GM21360 (cell line): ENCODE results near the gene C1orf74.

ENCODE experiments used
- ATAC-seq: cut with Tn5 transposase; IDR thresholded peaks from one replicate; pipeline ENCODE4 v1.9.1; 2021; ENCODE audit warnings: mild to moderate bottlenecking, moderate library complexity; ENCODE audit not compliant: unreplicated experiment

C1orf74 gene

DNA sequence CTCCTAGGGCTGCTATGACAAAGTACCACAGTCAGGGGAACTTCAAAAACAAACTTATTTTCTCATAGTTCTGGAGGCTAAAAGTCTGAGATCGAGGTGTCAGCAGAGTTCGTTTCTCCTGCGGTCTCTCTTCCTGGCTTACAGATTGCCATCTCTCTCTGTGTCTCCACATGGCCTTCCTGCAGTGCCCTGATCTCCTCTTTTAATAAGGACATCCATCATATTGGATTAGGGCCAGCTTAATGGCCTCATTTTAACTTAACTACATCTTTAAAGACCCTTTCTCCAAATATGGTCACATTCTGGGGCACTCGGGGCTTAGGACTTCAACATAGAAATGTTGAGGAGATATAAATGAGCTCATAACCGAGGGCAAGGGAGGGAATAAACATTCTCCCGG, 12.2 kb downstream of the C1orf74 start:
- no peak for ATAC-seq

GRCh38 chr1:209770636-209771415, 13.5 kb downstream of the C1orf74 start:
- ATAC-seq: no peak

- no peak for ATAC-seq
These were observed 14.4 kb downstream of the C1orf74 start for GRCh38 chr1:209769971-209770370.

DNA sequence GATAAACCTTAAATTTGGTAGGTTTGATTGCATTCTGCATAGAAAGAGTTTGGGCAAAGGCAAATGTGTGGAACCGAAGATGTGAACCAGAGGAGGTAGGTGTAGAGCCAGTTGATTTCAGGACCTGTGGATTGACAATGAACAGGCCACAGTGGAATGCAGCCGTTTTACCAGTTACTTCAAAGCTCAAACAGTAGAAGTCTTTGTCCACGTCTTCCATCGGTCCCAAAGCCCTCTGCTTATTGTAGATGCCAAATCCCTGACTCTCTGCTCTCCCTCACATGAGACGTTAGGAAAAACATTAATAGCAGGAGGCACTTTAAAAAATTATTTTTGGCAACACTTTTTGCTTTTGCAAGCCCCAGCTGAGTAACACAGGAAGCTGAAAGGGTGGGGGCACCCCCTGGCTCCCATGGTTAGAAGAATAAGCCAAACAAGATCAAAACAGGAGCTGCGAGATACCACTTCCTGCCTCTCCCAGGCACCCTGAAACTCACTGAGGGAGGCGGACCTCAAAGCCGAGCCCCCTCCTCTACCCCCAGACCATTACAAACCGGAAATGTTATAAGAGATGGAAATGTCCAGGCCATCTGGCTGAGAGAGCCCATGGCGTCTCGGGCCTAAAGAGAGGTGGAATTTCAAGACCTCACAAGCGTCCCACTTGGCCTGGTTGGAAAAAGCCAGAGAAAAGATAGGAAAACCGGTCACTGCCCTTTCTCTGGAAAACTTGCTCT, 15.0 kb downstream of the C1orf74 start:
- ATAC-seq: peak; percentile 74

DNA sequence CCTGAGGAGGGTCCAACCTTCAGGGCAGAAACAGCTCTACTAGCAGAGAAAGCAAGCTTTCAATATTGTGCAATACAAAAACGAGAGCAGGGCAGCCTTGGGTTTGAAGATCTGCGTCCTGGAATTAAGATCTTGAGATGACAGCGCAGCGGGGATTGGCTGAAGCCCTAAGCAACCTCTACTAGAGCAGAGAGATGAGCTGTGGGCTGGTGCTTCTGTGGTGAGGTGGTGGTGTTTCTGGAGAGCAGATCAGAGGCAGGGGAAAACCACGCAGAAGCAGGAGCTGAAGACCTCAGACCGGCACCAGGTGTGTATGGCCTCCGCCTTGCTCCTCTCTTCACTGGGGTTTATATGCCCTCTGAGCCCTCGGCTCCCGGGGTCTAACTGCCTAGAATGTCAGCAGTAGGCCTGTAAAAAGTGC, 16.0 kb downstream of the C1orf74 start:
- peak; percentile 89 for ATAC-seq

GRCh38 chr1:209767706-209768105, 16.7 kb downstream of the C1orf74 start:
- no peak for ATAC-seq

GRCh38 chr1:209767096-209767495, 17.3 kb downstream of the C1orf74 start:
- ATAC-seq: no peak

GRCh38 chr1:209766051-209766450, 18.3 kb downstream of the C1orf74 start:
- no peak for ATAC-seq

- ATAC-seq: no peak
These were observed 23.2 kb downstream of the C1orf74 start for GRCh38 chr1:209761011-209761635.

GRCh38 chr1:209759829-209760359, 24.5 kb downstream of the C1orf74 start:
- ATAC-seq: no peak

DNA sequence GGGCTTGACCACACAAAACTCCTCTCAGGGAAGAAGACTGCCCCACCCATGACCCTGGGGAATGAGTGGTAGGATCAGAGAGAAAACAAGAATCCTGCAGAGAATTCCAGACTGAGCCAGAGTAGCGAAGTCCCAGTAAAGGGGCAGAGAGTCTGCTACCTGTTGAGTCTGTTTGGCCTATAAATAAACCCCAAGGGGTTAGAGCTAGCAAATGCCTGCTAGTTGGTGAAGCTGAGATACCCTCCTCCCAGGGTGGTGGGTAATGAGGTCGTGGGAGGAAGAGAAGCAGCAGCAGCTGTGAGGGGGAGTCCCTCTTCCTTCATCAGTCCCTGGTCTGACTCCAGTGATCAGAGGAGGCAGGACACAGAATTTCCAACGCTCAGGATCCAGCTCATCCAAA, 26.0 kb downstream of the C1orf74 start:
- no peak for ATAC-seq

DNA sequence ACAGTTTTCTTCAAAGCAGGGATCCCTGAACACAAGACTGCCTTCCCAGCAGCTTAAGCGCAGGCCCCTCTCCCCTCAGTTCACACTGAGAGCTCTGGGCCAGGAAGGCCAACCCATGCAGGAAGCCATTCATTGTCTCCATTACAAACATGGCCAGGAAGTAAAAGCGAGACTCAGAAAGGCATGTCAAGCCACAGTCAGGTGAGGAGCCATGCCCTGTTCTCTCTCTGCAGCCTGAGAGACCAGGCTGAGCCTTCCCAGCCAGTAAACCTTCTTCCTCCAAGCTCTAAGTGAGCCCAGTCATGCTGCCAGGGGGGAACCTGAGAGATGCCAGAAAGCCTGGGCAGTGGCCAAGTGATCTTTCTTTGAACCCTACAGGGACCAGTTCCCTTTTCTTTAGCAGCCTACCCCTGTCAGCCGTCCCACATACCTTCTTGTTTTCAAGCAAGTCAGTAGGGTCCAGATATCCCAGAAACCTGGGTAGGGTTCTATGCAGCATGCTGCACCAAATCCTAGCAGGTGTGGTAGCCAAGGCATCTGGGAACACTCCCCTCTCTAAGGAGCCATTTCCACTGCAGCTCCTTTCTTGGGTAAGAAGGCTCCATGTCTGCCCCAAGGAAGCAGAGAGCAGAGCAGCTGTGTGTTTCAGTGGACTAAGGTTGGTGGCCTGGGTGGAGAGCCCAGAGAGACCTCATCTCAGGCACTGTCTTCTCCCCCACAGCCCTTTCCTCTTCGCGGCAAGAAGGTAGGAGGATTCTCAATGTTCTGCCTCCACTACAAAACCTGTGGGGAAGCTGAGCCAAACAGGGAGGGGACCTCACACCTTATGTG, 27.5 kb downstream of the C1orf74 start:
- peak; percentile 27 for ATAC-seq

GRCh38 chr1:209755926-209756614, 28.3 kb downstream of the C1orf74 start, which contains the start of gene TRAF3IP3:
TSS of gene TRAF3IP3 (plus strand) at chr1:209756053. CDS start at chr1:209760040, 3,987 bp downstream.
- ATAC-seq: peak; percentile 75

GRCh38 chr1:209755256-209755655, 29.1 kb downstream of the C1orf74 start:
- ATAC-seq: no peak

DNA sequence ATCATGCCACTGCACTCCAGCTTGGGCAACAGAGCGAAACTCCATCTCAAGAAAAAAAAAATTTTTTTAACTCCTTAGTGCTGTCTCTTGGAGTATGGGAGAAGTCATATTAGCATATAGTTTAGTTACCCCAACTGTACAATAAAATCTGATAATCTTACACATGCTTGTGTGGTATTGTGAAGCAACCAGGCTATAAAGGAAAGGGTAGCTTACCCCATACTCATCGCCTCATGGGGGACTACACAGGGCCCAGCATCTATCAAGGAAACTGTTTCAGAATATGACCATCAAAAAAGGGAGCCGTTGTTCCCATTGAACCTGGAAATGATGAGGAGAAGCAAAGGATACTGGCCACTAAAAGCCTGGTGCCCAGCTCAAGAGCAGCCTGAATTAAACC, 31.5 kb downstream of the C1orf74 start:
- ATAC-seq: no peak

- peak; percentile 56 for ATAC-seq
These were observed 32.6 kb downstream of the C1orf74 start for GRCh38 chr1:209751627-209752231.

DNA sequence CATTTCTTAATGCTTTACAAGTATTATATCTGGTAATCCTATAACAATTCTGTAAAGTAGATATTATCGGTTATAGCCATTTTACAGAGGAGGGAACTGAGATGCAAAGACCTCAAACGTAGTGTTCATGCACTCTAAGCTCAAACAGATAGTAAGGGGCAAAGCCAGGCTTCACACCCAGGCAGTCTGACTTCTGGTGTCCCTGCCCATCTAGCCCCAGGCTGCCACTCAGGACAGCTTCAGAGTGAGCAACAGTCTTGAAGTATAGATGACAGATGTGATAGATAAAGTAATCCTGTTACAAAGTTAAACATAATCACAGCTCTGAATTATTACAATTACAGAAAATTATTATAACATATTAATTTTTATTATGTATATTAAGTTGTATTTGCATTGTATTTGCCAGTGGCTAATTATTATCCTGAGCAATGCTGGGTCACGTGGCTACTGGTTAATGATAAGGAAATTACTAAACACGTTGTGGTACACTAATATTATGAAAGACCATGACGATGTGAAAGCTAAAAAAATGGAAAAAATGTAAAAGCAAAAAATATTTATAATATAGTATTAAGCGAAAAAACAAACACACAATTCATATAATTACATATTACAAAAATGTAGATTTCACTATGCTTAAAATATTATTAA, 34.6 kb downstream of the C1orf74 start:
- no peak for ATAC-seq

- no peak for ATAC-seq
These were observed 35.2 kb downstream of the C1orf74 start for GRCh38 chr1:209749205-209749604.

DNA sequence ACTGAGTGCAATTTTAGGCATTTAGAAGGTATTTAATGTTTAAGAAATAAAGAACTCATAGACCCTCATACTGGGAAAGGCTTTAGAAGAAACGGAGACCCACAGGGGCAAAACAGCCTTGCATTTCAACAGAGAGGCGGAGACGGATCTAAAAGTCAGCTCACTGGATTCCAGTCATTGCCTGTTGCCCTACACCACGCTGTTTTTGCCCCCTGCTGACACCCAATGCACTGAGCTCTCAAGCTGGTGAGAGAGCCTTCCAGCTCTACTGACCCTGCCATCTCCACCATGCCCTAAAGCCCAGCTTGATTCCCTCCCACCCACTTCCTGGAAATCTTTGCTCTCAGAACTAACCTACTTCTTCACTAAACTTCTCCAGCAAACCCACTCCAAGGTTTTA, 35.7 kb downstream of the C1orf74 start:
- ATAC-seq: no peak
